ENCODE data around the gene CLCA4. TPM values are rescaled to one million over a fixed set of nuclear protein-coding genes. Genes with fewer than 3 reads are reported as not detected.

CLCA4 gene
- total and polyA plus RNA-seq, 10 of the 15 experiments (the other 5 are each of a cell fraction or from before 2014, with no cell fraction given), result 0.01 to 0.08 TPM; not detected in 8

DNA sequence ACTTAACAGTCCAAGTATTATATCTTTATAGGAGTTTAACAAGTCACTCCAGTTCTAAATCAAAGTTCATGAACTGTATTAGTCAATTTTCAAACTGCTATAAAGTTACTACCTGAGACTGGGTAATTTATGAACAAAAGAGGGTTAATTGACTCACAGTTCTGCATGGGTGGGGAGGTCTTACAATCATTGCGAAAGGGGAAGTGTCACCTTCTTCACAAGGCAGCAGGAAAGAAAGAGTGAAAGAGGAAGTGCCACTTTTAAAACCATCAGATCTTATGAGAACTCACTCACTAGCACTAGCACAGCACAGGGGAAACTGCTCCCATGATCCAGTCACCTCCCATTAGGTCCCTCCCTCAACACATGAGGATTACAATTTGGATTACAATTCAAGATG, 70.0 kb downstream of the CLCA4 start (continued):
- TF ChIP-seq CEBPZ (IDR thresholded peaks at IDR 0.05; ENCODE audit: low read depth, low read length), result no peak
- TF ChIP-seq E4F1 (IDR thresholded peaks at IDR 0.05; ENCODE audit: borderline replicate concordance, partially characterized antibody), result no peak
- TF ChIP-seq, protein P1, sequence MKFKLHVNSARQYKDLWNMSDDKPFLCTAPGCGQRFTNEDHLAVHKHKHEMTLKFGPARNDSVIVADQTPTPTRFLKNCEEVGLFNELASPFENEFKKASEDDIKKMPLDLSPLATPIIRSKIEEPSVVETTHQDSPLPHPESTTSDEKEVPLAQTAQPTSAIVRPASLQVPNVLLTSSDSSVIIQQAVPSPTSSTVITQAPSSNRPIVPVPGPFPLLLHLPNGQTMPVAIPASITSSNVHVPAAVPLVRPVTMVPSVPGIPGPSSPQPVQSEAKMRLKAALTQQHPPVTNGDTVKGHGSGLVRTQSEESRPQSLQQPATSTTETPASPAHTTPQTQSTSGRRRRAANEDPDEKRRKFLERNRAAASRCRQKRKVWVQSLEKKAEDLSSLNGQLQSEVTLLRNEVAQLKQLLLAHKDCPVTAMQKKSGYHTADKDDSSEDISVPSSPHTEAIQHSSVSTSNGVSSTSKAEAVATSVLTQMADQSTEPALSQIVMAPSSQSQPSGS (IDR thresholded peaks at IDR 0.05; ENCODE audit: low read length), result peak; percentile 82
- TF ChIP-seq POU2F2 (IDR thresholded peaks at IDR 0.05; ENCODE audit: borderline replicate concordance, low read depth, low read length), result peak; percentile 63; the same call in 1 of the 3 replicates
- TF ChIP-seq ZNF207 (IDR thresholded peaks at IDR 0.05; ENCODE audit: borderline replicate concordance), result no peak
- 0 out of 2 replicates have a peak, but pooled peaks have one; percentile 40 for TF ChIP-seq GABPA (IDR thresholded peaks at IDR 0.05; ENCODE audit: low read depth)
- TF ChIP-seq IRF4 (IDR thresholded peaks at IDR 0.05; ENCODE audit: low read depth, low read length), result peak; percentile 95
- peak in 1 of 2 experiments; percentile 100; a peak in 2 of 4 replicates for TF ChIP-seq ETV6 (conservative IDR thresholded peaks at IDR 0.05 in 1 of 2, IDR thresholded peaks at IDR 0.05 in 1 of 2; ENCODE audit: borderline replicate concordance in 1 of 2, low read depth in 1 of 2)
- TF ChIP-seq SKIL (IDR thresholded peaks at IDR 0.05; ENCODE audit: low read depth, poor library complexity, severe bottlenecking), result peak; percentile 67
- no peak for TF ChIP-seq EZH2 (IDR thresholded peaks at IDR 0.05; ENCODE audit: borderline replicate concordance, control insufficient read depth, low read depth, low read length)
- TF ChIP-seq, protein P2, sequence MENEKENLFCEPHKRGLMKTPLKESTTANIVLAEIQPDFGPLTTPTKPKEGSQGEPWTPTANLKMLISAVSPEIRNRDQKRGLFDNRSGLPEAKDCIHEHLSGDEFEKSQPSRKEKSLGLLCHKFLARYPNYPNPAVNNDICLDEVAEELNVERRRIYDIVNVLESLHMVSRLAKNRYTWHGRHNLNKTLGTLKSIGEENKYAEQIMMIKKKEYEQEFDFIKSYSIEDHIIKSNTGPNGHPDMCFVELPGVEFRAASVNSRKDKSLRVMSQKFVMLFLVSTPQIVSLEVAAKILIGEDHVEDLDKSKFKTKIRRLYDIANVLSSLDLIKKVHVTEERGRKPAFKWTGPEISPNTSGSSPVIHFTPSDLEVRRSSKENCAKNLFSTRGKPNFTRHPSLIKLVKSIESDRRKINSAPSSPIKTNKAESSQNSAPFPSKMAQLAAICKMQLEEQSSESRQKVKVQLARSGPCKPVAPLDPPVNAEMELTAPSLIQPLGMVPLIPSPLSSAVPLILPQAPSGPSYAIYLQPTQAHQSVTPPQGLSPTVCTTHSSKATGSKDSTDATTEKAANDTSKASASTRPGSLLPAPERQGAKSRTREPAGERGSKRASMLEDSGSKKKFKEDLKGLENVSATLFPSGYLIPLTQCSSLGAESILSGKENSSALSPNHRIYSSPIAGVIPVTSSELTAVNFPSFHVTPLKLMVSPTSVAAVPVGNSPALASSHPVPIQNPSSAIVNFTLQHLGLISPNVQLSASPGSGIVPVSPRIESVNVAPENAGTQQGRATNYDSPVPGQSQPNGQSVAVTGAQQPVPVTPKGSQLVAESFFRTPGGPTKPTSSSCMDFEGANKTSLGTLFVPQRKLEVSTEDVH (IDR thresholded peaks at IDR 0.05; ENCODE audit: low read depth, partially characterized antibody), result no peak
- TF ChIP-seq EED (IDR thresholded peaks at IDR 0.05; ENCODE audit: low read depth), result peak; percentile 75
- TF ChIP-seq PAX5 (IDR thresholded peaks at IDR 0.05; ENCODE audit: borderline replicate concordance, low read depth, low read length), result peak; percentile 94
- peak; percentile 75 for TF ChIP-seq NBN (IDR thresholded peaks at IDR 0.05)
- TF ChIP-seq ZBED1 (IDR thresholded peaks at IDR 0.05; ENCODE audit: borderline replicate concordance), result peak; percentile 63; the same call in 1 of the 2 replicates
- peak; percentile 99 for TF ChIP-seq ZNF217 (IDR thresholded peaks at IDR 0.05)
- TF ChIP-seq GATAD2B (conservative IDR thresholded peaks at IDR 0.05; ENCODE audit: low read depth), result 0 out of 2 replicates have a peak, but pooled peaks have one; percentile 40
- TF ChIP-seq FOXK2 (IDR thresholded peaks at IDR 0.05), result no peak

All from GM12878 (cell line).